NCI-H1105 (cell line): ENCODE measurements around the gene VMAC.

Source experiments
- DNase-seq: peaks from one replicate; lab custom pipeline; 2025; lab: John Stamatoyannopoulos, UW

VMAC gene

DNA sequence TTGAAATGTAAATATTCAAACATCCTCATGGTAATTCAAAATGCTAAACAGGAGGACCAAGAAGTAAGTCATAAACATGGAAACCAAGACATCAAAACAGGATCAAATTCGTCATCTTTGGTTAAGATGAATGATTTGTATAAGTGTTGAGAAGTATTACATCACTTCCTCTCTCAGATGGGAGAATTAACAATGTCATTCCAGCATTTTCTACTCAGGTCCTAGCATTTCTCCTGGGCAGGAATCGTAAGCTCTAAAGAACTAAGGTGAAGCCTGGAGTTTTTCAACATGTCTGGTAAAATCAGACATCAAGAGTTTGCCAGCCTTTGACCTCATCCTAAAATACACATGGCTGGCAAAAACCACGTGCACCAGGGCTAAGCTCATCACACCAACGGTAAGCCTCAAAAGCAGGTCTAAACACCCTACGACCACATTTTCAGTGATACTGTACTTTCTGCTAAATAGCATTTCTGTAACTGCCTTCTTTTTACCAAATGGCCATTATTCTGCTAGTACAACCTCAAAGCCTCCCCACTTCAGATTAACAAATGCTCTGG, 48.4 kb downstream of the VMAC start:
- no peak for DNase-seq

DNA sequence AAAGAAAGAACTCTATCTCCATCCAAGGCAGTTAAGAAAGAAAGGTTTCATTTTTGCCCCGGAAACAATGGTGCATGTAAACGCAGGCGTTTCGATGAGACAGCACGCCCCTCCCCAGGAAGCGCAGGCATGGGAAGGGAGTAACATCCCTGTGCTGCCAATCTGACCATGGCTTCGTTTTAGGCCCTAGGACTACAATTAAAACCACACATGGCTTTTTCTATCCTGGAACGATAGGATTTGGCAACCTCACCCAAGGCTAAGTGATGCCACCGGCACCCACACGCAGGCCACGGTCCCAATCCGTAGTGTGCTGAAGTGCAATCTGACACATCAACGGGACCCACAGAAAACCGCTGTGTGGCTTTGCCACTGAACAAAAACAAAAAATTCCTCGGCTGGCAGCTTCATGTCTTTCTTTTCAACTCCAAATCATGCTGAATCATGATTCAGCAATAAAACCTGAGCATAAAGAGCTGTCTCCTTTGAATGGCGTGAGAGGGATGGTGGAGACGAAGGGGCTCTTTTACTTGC, 49.1 kb downstream of the VMAC start:
- no peak for DNase-seq

DNA sequence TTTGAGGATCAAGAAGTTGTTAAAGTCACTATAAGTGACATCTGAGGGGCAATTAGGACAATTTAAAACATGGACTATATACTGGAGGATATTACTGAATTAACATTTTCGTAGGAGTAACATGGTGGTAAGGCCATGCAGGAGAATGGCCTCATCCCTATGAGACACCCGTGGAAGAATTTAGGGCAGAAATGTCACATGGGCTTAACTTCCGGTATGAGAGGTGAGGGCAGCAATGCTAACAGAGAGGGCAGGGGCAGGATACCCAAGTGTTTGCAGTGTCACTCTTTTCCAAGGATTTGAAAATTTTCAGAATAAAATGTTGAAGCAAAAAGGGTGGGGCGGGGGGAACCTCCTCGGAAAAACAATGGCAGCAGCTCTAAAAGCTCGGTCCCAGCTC, 49.6 kb downstream of the VMAC start:
- DNase-seq, result no peak

DNA sequence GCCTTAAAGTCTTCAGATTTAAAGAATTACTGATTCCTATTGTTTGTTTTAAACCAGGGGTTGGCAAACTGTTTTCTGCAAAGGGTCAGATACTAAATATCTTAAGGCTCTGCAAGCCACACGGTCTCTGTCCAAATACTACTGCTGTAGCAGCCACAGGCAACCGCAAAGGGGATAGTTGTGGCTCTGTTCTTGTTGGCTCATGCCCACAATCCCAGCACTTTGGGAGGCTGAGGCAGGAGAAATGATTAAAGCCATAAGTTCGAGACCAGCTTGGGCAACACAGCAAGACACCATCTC, 50.9 kb downstream of the VMAC start:
- no peak for DNase-seq

DNA sequence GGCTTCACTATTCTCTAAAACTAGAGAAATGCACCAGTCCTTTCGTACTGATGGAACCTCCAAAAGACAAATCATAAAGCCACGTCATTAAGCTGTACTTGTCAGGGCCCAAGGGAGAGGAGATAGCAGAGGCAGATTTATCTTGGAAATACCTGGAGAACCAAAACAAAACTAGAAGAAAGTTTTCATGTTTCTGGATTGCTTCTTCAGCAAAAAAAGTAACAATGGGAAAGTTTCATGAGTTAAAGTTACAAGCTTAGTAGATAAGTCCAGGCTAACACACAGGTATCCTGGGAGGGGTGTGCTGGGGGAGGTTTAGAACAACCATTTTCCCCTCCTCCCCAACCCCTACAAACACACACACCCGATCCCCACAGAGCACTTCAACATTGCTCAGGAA, 51.7 kb downstream of the VMAC start:
- DNase-seq, result no peak

DNA sequence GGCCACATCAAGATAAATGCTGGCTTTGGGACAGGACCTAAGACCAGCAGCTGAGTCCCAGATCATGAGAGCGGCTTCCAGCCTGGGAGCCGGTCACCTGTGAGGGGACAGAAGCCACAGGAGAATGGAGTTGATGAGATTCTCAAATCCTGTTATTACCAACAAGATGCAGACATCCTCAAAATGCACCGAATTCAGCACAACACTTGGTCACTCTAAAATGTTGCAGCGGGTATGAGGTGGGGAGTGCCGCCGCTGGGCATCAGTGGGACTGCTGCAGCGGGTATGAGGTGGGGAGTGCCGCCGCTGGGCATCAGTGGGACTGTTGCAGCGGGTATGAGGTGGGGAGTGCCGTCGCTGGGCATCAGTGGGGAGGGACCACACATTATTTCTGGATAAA, 52.1 kb downstream of the VMAC start:
- DNase-seq, result no peak

DNA sequence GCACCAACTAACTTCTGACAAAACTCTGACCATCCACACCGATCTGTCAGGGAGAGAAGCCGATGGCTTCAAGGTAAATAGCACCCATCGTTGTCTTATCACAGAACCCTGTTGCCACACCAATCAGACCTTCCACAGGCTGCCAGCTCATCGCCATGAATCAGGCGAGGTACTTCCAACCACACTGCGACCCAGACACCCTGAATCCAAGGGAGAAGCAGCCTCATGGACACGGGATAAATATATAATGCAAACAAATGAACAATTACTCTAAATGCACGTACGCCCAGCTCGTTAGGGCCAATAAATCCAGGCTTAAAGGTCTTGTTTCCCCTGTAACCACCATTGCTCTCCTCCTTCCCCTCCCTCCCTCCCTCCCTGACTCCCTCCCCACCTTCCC, 52.5 kb downstream of the VMAC start:
- DNase-seq, result no peak

DNA sequence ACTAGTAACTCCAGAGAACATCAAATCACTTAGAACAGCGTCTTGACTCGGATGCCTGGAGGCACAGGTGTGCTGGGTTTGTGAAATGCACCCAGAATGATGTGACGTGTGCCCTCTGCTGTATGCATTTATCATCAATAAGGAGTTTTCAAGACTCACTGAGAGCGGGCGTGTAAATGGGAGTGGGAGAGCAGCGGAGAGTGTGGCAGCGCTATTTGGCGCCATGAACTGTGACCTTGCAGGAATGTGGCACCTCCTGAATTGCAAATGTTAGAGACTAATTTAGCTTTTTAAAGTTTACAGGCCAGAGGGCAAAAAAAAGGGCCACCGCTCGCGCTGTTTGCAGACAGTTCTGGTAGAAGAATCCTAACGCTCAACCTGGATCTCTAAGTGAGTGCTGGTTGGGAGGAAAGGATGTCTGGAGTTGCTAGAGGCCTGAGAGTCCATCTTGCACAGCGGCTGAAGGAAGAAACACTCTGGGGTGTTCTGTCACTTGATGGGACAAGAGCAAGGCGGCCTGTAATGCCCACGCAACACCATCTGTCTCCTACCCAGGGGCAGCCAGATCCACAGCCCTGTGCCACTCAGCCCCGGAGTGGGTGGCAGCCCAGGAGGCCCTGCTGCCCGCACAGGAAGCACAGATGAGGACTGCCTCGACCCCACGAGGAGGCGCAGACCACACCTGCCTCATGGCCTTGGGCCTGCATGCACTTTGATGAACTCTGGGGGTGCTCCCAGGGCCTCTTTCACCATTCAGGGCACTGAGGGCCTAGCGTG, 53.6 kb downstream of the VMAC start:
- no peak for DNase-seq

DNA sequence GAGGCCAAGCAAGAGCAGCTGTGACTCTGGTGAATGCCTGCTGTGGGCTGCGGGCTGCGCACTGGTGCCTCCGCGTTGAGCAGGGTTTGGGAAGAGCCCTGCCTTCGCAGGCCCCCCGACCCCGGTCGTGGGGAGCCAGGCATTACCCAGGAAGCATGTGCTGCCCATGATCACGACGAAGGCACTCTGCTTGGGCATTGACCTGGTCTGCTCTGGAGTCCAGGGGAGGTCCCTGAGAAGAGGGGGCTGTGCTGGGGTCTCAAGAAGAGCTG, 54.1 kb downstream of the VMAC start:
- DNase-seq, result no peak

DNA sequence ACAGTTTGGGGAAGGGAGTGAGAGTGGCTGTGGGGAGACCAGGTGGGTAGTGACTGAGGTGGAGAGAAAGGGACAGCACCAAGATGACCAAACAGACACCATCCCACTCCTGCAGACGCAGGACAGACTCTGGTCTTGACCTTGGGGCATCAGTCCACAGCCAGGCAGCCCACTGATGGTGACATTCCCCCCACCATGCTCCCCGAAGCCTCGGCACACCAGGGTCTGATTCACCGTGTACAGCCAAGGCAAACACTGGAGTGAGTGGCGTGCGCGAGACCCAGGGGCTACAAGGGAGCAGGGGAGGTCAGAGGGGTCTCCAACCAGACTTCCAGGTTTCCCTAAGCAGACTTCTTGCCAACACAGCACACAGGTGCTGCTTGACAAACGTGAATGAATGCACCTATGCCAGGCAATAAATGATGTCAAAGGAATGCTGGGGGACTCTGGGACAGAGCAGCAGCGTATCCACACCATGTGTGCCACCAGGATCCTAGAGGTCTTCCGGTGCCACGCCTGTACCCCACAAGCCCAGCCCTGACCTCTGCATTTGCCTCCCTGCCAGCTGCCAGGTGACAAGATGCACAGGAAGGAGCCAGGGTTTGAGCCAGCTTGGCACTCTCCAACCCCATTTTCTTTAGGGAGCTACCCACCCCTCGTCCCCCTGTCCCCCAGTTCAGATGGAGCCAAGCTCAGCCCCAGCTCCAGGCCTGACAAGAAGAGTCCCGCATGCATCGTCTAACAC, 54.8 kb downstream of the VMAC start:
- DNase-seq, result no peak
